ENCODE results near the gene TERT. TPM values are rescaled to one million over a fixed set of nuclear protein-coding genes. Genes with fewer than 3 reads are reported as not detected.
"Not testable (repeated sequence)": the region's sequence is repeated elsewhere in the genome, so short reads cannot be mapped to it uniquely, and the experiment has no call there.

The TERT gene
- polyA plus RNA-seq, 3 donors: 0.31 to 1.2 (median 1.0) TPM

GRCh38 chr5:1331861-1332405, 37.1 kb upstream of the TERT start:
- no peak for DNase-seq

- DNase-seq: no peak
These were observed 36.3 kb upstream of the TERT start for GRCh38 chr5:1330847-1331831.

- no peak for DNase-seq
These were observed 35.4 kb upstream of the TERT start for GRCh38 chr5:1330146-1330846.

- no peak for DNase-seq
These were observed 34.3 kb upstream of the TERT start for GRCh38 chr5:1329111-1329579.

DNA sequence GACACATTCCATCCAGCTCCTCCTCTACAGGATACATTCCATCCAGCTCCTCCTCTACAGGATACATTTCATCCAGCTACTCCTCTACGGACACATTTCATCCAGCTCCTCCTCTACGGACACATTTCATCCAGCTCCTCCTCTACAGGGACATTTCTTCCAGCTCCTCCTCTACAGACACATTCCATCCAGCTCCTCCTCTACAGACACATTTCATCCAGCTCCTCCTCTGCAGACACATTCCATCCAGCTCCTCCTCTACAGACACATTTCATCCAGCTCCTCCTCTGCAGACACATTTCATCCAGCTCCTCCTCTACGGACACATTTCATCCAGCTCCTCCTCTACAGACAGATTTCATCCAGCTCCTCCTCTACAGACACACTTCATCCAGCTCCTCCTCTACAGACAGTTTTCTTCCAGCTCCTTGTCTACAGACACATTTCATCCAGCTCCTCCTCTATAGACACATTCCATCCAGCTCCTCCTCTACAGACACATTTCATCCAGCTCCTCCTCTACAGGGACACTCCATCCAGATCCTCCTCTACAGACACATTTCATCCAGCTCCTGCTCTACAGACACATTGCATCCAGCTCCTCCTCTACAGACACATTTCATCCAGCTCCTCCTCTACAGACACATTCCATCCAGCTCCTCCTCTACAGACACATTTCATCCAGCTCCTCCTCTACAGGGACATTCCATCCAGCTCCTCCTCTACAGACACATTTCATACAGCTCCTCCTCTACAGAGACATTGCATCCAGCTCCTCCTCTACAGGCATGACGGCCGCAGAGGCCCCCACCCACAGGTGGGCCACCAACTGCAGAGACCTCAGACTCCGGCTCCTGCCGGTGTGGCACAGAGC, 33.6 kb upstream of the TERT start:
- DNase-seq: not testable (repeated sequence)

- DNase-seq: not testable (repeated sequence)
These were observed 32.3 kb upstream of the TERT start for GRCh38 chr5:1326901-1327756.

DNA sequence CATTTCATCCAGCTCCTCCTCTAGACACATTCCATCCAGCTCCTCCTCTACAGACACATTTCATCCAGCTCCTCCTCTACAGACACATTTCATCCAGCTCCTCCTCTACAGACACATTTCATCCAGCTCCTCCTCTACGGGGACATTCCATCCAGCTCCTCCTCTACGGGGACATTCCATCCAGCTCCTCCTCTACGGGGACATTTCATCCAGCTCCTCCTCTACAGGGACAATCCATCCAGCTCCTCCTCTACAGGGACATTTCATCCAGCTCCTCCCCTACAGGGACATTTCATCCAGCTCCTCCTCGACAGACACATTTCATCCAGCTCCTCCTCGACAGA, 31.6 kb upstream of the TERT start:
- DNase-seq: not testable (repeated sequence)

DNA sequence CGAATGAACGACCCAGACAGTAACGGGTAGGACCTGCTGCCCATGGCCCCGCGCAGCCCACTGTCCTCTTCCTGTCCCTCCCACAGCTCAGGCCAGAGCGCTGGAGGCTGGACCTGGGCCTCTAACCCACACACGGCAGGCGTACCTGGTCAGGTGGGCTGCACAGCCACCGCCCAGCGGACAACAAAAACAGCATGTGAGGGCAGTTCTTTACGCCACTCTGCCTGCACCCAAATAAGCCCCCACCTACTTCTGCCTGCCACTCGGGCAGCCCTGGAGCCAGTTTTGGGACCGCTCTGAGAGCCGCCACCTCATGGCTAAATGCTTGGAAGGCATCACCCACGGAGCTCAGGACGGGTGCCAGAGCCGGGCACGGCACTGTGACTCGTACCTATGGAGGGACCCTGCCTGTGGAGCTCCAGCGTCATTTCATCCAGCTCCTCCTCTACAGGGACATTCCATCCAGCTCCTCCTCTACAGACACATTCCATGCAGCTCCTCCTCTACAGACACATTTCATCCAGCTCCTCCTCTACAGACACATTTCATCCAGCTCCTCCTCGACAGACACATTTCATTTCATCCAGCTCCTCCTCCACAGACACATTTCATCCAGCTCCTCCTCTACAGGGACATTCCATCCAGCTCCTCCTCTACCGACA, 31.1 kb upstream of the TERT start:
- no peak for DNase-seq

GRCh38 chr5:1325191-1325741, 30.4 kb upstream of the TERT start:
- DNase-seq: no peak

DNA sequence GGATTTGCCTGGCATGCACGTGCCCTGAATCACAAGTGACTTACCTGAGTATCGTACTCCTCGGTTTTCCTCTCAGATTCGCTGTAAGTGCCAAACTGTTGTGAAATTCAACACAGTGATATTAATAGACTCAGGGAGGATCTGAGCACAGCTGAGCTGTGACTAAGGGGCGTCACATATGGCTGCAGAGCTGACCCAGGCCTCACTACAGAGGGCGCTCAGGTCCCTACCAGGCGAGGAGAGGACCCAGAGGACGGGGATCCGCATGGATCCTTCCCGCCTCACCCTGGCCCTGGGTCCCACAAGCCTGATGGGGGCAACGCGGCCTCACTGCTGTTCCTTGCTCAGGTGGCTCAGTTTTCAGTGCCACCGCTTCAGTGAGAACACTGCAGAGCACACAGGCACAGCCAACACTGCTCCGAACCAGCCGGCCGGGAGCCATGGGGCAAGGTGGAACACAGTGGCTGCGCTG, 29.9 kb upstream of the TERT start:
- no peak for DNase-seq

DNA sequence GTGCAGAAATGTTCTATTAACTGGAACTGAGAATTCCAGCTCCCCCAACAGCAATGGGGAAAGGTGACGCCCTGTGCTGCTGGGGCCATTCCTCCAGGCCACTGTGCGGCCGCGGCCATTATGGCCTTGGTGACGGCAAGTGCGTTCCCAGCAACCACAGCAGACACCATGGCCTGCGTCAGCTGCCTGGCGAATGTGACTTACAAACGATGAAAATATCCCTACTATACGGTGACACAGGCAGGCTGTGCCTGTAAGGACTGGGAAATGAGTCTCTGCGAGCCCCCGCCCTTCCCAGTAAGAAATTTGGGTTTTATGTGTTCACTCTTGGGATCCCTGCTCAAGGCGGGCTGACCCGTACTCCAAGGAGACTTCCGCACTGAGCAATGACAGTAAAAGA, 29.4 kb upstream of the TERT start:
- DNase-seq: no peak

DNA sequence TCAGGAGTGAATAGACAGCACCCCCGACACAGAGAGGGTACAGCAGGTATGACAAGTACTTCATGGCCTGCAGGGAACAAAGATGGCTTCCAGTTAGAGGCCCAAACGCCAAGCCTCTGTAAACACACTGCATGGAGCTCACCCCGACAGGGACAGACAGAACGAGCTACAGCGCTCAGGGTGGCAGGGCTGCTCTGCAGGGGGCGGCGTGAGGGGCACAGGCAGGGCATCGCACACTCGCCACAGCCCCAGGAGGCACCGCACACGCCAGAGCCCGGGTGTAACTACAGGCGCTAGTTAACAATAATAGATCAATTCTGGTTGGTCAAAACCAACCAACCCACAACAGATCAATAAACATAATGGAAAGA, 28.9 kb upstream of the TERT start:
- DNase-seq: no peak

DNA sequence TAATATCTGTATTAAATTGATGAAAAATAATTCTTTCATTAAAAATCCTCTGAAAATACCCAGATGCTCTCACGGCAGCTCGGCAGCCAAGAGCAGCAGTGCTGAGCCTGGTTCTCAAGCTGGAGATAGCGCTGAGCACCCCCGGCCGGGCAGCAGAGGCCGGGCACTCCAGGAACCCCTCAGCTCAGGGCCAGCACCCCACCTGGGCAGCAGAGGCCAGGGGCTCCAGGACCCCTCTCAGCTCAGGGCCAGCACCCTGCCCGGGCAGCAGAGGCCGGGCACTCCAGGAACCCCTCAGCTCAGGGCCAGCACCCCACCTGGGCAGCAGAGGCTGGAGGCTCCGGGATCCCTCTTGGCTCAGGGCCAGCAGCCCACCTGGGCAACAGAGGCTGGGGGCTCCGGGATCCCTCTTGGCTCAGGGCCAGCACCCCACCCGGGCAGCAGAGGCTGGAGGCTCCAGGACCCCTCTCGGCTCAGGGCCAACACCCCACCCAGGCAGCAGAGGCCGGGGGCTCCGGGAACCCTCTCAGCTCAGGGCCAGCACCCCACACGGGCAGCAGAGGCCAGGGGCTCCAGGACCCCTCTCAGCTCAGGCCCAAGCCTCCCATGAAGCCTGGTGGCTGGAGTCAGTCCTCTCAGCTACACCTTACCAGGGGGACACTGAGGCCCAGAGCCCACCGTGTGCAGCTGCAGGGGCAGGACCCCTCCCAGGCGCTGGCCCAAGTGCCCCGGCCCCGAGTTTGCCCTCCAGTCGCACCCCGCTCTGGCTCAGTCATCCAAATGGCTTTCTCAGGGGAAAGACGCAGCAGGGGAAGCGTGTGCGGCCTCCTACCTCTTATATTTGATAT, 28.3 kb upstream of the TERT start:
- DNase-seq: no peak

DNA sequence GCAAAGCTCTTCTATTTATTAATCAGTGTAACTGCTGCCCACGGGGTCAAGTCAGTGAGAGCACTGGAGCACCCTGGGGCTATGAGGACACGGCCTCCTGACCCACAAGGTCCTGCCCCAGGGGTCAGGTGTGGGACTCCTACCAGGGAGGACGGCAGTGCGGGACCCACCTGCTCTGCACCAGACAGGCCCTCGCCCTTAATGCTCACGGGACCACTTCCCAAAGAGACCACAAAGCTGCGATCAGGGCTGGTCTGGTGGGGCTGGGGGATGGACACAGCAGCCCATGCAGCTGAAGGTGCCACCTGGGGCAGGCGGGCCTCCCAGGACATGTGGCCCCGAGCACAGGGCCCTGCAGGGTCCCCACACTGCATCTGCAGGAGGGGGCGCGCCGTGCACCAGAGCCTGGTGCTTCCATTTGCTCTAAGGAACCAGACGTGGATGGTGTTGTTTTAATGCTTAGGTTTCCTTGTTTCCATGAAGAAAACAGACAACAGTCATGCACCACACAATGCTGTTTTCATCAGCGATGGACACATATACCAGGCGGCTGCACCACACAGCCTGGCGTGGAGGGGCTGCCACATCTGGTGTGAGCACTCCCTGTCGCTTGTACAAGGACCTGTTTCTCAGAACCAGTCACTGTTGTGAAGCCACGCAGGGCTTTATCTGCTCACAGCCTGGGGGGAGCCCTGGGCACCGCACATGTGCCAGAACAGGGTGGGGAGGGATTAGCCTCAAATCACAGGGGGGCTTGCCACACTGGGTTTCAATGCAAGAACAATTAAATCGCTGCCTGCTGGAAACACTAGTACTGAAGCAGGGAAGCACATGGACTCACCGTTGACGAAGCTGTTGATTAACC, 27.4 kb upstream of the TERT start:
- DNase-seq: no peak

- DNase-seq: no peak
These were observed 26.7 kb upstream of the TERT start for GRCh38 chr5:1321576-1321975.

DNA sequence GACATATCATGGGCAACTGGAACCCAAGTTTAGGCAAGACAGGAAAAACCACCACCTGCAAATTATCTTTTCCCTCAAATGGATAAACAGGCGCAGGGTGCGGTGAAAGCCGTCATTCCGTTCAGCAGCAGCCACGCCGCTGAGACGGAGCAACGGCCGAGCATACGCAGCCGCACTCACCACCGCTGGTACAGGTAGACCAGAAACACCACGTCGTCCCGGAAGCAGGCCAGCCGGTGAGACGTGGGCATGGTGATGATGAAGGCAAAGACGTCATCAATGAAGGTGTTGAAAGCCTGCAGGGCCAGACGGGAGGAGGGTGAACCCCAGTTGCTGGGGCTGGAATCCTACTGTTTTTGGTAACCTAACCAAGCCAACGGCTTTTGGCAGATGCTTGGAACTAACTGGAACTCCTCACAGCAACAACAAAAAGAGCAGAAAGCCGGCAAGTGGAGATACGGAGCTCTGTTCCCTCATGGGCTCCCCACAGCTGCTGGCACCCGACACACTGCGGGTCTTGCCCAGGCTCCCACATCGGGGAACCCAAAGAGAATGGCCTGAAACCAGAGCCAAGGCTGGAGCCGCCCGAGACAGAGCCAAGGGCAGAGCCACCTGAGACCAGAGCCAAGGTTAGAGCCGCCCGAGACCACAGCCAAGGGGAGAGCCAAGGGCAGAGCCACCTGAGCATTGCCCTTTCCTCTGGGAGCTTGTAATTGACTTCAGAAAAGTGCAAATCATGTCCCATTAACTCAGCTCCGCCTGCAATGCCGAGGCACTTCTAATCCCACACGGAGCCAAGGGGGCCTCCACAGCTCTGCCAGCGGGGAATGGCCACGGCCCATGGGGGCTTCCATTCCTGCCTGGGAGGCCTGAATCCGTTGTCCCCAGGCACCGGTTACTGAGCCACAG, 25.8 kb upstream of the TERT start:
- DNase-seq: no peak

Measured in renal pelvis (tissue), 4 donors.